KOPT-K1 (cell line): ENCODE results near the gene IQCE.
"Not testable (repeated sequence)": the region's sequence is repeated elsewhere in the genome, so short reads cannot be mapped to it uniquely, and the experiment has no call there.

ENCODE experiments used
- H3K27ac ChIP-seq: fragments of 200-600 bp; sonication (generic); 2 replicates; pipeline ENCODE4 v1.5.1; 2016; ENCODE audit warnings: antibody characterized with exemption, mild to moderate bottlenecking, low read depth, low read length; ENCODE audit not compliant: poor library complexity, severe bottlenecking
- H3K36me3 ChIP-seq: fragments of 200-600 bp; sonication (generic); 2 replicates; pipeline ENCODE4 v1.5.1; 2017; ENCODE audit warnings: antibody characterized with exemption, mild to moderate bottlenecking, low read length, moderate library complexity; ENCODE audit not compliant: insufficient read depth
- H3K9me3 ChIP-seq: fragments of 200-600 bp; sonication (generic); 2 replicates; pipeline ENCODE4 v1.5.1; 2017; ENCODE audit warnings: antibody characterized with exemption, low read length, mild to moderate bottlenecking; ENCODE audit not compliant: insufficient read depth, poor library complexity, severe bottlenecking

The IQCE gene

GRCh38 chr7:2604608-2605174 is 45.9 kb downstream of the IQCE start:
- H3K27ac ChIP-seq, result no peak overlapping the region

GRCh38 chr7:2605608-2606538 is 47.1 kb downstream of the IQCE start:
- no peaks in the 10 kb centered on the region for H3K9me3 ChIP-seq
- H3K27ac ChIP-seq, result no peak overlapping the region

More at GRCh38 chr7:2604608-2605174, 45.9 kb downstream of the IQCE start:
- no peaks in the 10 kb centered on the region for H3K36me3 ChIP-seq
- H3K9me3 ChIP-seq, result no peaks in the 10 kb centered on the region

GRCh38 chr7:2606539-2606936 is 47.8 kb downstream of the IQCE start:
- Histone ChIP-seq H3K27ac (no peak overlapping the region), H3K36me3 (no peaks in the 10 kb centered on the region), H3K9me3 (no peaks in the 10 kb centered on the region)

More at GRCh38 chr7:2605608-2606538, 47.1 kb downstream of the IQCE start:
- H3K36me3 ChIP-seq, result no peaks in the 10 kb centered on the region

GRCh38 chr7:2607122-2607922 is 48.5 kb downstream of the IQCE start:
- H3K27ac ChIP-seq, result no peak overlapping the region
- no peaks in the 10 kb centered on the region for H3K9me3 ChIP-seq
- H3K36me3 ChIP-seq, result no peaks in the 10 kb centered on the region

GRCh38 chr7:2607923-2608904 is 49.4 kb downstream of the IQCE start:
- Histone ChIP-seq H3K36me3 (no peaks in the 10 kb centered on the region), H3K27ac (no peak overlapping the region), H3K9me3 (no peaks in the 10 kb centered on the region)

- Histone ChIP-seq H3K27ac (no peak overlapping the region), H3K9me3 (no peaks in the 10 kb centered on the region), H3K36me3 (no peaks in the 10 kb centered on the region)
These were observed 50.2 kb downstream of the IQCE start for GRCh38 chr7:2608921-2609411.

GRCh38 chr7:2609646-2610045 is 50.9 kb downstream of the IQCE start:
- not testable (repeated sequence) for H3K27ac ChIP-seq, H3K9me3 ChIP-seq, H3K36me3 ChIP-seq

- Histone ChIP-seq H3K9me3 (no peaks in the 10 kb centered on the region), H3K36me3 (no peaks in the 10 kb centered on the region), H3K27ac (no peak overlapping the region)
These were observed 51.7 kb downstream of the IQCE start for GRCh38 chr7:2610466-2610865.

- Histone ChIP-seq H3K36me3 (no peaks in the 10 kb centered on the region), H3K27ac (no peak overlapping the region)
These were observed 52.1 kb downstream of the IQCE start for GRCh38 chr7:2610898-2611297.

GRCh38 chr7:2611401-2611800 is 52.6 kb downstream of the IQCE start:
- no peaks in the 10 kb centered on the region for H3K36me3 ChIP-seq
- H3K27ac ChIP-seq, result no peak overlapping the region
- no peaks in the 10 kb centered on the region for H3K9me3 ChIP-seq

More at GRCh38 chr7:2610898-2611297, 52.1 kb downstream of the IQCE start:
- H3K9me3 ChIP-seq, result no peaks in the 10 kb centered on the region

- Histone ChIP-seq H3K9me3 (no peaks in the 10 kb centered on the region), H3K27ac (no peak overlapping the region), H3K36me3 (no peaks in the 10 kb centered on the region)
These were observed 53.1 kb downstream of the IQCE start for GRCh38 chr7:2611922-2612321.

GRCh38 chr7:2612445-2613097 is 53.8 kb downstream of the IQCE start:
- no peak overlapping the region for H3K27ac ChIP-seq
- no peaks in the 10 kb centered on the region for H3K9me3 ChIP-seq
- H3K36me3 ChIP-seq, result no peaks in the 10 kb centered on the region

GRCh38 chr7:2613098-2613930 is 54.5 kb downstream of the IQCE start:
- Histone ChIP-seq H3K27ac (no peak overlapping the region), H3K36me3 (no peaks in the 10 kb centered on the region), H3K9me3 (no peaks in the 10 kb centered on the region)
